ENCODE results near the gene ABTB2.
"Not testable (repeated sequence)": the region's sequence is repeated elsewhere in the genome, so short reads cannot be mapped to it uniquely, and the experiment has no call there.

Gene ABTB2

DNA sequence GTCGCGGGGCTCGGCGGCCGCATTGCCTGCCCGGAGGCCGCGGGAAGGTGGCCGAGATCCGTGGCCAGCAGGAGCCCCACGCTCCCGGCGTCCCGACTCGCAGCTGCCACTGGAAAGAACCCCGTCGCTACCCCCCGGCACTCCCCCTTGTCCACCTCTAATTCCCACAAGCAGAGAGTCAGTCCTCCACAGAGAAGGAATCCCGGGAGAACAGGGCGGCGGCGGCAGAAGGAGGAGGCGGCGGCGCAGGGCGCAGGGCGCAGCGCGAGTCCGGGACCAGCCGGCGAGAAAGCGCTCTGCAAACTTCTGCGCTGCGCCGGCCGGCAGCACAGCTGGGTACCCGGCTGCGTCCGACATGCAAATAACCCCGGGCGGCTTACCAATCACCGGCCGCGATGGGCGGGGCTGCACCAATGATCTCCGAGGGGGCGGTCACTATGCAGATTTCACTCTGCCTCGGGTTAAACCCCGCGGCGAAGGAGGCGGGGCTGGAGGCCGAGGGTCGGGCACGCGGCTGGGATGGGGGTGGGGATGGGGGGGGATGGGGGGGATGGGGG lies at the start of gene ABTB2:
Gene ABTB2 (minus strand): TSS at position 310 of the 557 bp plus-strand sequence.
- in situ Hi-C loops (cut with MboI; ENCODE audit: low pct_unique_long_range_greater_than_20kb, low sequenced_read_pairs): loop anchor here (25.0 kb wide), 1 partner anchor 195 kb away; no protein-coding TSS in a partner anchor
- DNase-seq: peak; percentile 97

DNA sequence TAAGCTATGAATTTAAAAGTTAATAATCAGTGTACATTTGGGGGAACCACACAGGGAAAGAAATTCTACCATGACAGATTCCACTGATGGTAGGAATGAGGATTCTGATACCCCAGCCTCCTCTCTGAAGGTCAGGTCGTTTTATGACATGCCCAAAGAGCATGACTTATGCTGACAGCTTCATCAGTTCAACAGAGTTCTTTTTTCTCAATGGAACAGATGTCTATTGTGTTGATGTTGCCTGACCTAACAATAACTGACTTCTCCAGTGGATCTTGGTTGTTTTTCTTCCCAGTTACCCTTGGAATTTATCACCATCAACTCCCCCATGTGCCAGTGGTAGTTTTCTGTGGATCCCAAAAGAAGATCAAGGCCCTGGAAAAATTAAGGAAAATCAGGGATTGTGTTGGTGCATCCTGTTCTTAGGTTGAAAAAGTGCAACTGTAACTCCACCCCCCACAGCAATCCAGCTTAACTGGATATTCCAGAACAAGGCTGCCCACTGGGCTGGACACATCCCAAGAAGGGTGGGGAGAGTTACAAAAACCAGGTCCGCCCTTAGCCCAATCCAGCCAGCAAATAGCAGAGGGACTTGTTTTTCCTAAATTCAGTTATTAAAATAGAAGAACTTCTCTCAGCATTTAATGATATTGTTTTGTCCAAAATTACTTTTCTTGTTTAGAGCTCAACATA lies 49.5 kb upstream of the ABTB2 start:
- in situ Hi-C loops (cut with MboI; ENCODE audit: low pct_unique_long_range_greater_than_20kb, low sequenced_read_pairs): no loop called here
- no peak for DNase-seq

DNA sequence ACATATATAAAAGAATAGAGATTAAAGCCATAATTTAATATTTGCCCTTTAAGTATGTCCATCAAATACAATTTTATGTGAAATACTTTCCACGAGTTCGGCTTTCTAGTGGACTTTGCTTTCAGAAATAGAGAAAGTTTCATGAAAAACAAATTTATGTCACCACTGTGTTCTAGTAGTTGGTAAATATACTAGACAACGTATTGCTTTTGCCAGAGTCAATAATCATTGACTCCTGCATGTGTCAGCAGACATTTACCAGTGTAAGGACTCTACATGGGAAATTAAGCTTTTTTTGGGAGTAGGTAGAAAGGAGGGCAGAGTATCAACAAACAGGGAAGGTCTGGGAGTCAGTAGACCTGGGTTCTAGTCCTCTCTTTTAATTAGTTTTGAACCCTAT lies 48.6 kb upstream of the ABTB2 start:
- in situ Hi-C loops (cut with MboI; ENCODE audit: low pct_unique_long_range_greater_than_20kb, low sequenced_read_pairs): no loop called here

DNA sequence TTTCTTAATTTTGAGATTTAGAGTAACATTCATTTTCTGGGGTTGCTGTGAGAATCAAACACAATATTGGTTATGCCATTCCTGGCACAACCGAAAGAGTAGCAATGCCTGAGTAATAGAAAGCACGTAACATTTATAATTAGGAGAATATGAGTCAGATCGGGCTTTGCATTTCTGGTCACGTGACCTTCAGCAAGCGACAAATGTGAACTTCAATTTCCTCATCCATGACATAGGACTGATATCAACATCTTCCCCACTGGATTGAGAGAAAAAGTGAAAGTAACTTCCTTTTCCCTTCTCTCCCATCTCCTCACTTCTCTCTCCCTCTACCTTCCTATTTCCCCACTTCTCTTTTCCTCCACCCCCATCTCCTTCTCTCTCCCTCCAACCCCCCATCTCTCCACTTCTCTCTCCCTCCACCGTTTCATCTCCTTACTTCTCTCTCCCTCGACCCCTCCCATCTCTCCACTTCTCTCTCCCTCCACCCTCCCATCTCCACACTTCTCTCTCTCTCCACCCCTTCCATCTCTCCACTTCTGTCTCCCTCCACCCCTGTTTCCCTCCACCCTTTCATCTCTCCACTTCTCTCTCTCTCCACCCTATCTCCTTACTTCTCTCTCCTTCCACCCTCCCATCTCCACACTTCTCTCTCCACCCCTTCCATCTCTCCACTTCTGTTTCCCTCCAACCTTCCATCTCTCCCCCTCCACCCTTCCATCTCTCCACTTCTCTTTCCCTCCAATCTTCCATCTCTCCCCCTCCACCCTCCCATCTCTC lies 47.5 kb upstream of the ABTB2 start:
- no peak for DNase-seq
- in situ Hi-C loops (cut with MboI; ENCODE audit: low pct_unique_long_range_greater_than_20kb, low sequenced_read_pairs): no loop called here

More for the DNA sequence above, 48.6 kb upstream of the ABTB2 start:
- no peak for DNase-seq

DNA sequence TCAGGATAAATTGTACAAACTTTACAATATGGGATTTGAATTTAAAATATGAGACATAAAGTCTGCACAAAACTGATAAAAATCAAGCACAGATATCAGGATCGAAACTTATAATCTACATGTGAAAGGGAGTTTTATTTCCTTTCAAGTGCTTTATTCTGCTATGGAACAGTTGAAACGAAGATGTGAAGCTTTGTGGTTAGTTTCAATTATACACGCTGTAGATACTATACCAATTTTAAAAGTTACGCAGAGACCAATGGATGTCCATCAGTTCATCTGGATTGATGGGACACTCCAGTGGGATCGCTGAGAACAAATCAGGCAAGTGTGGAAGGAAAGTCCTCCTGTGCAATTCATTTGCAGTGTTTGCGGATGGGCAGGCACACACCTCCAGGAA lies 46.5 kb upstream of the ABTB2 start:
- no peak for DNase-seq
- in situ Hi-C loops (cut with MboI; ENCODE audit: low pct_unique_long_range_greater_than_20kb, low sequenced_read_pairs): no loop called here

DNA sequence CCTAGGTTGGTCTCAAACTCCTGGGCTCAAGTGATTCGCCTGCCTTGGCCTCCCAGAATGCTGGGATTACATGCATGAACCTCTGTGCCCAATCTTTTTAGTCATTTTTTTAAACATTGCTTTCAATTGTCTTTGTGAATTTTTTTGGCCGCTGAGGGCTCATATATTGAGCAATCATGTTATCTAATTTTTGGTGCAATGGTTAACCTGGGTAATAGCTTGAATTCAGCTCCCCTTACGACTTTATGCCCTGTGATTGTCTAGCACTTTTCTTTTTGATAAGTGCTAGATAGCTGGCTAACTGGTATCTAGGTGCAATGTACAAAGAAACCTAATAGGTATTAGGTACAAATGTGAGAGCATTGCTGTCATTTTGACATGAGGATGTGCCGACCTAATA lies 45.6 kb upstream of the ABTB2 start:
- DNase-seq: no peak
- in situ Hi-C loops (cut with MboI; ENCODE audit: low pct_unique_long_range_greater_than_20kb, low sequenced_read_pairs): no loop called here

DNA sequence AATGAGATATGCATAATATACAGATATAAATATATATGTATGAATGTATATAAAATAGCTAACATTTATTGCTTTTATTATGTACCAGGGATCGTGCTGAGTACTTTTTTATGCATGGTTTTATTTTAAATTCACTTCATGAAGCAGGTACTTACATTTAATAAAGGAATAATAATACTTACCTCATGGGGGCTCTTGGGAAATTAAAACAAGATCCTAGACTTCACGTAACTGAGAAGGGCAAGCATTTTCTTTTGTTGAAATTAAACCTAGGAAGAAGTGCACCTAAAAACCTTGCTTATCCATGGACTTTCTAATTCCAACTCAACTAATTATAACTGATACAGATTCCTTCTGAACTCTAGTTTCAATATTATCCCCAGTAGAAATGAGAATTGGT lies 40.0 kb upstream of the ABTB2 start:
- in situ Hi-C loops (cut with MboI; ENCODE audit: low pct_unique_long_range_greater_than_20kb, low sequenced_read_pairs): no loop called here
- DNase-seq: no peak

DNA sequence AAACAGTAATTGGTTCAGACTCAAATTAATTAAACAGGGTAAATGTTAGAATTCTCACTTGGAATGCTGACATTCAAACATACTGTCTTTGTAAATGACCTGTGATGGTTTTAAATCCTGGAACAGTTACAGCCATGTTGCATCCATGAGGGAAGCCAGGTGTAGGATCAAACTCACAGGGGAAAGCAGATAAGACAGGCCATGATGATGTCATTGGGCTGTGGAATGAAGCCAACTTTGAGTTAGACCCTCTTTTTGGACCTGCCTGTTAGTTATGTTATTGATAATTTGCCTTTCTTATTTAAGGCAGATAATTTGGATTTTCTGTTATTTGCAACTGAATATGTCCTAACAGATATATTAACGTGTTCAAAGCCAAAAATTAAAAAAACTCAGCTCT lies 39.3 kb upstream of the ABTB2 start:
- in situ Hi-C loops (cut with MboI; ENCODE audit: low pct_unique_long_range_greater_than_20kb, low sequenced_read_pairs): no loop called here
- DNase-seq: no peak

DNA sequence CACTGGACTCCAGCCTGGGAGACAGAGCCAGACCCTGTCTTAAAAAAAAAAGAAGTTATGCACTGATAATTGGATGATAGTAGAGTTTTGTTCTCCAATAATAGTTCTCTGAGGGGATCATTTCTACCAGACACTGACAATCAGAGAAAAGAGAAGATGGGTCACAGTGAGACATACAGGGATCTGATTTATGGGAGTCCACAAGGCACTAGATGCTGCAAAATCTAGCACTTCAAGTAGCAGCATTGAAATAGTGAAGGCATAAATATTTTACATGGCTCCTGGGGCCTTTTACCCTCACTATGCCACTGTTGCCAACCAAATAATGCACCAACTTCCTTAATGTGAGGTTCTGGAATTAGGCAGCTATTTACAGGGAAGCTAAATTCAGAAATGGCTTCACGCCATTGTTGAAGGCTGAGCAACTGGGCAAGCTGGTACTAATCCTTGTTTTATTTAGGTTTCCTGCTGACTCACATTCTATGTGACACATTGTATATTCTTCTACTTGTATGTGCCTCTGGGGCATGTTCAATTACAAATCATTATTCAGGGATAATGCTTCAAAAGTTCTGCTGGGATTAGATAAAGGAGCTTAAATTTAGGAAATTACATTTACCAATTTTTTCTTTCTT lies 38.2 kb upstream of the ABTB2 start:
- in situ Hi-C loops (cut with MboI; ENCODE audit: low pct_unique_long_range_greater_than_20kb, low sequenced_read_pairs): no loop called here

DNA sequence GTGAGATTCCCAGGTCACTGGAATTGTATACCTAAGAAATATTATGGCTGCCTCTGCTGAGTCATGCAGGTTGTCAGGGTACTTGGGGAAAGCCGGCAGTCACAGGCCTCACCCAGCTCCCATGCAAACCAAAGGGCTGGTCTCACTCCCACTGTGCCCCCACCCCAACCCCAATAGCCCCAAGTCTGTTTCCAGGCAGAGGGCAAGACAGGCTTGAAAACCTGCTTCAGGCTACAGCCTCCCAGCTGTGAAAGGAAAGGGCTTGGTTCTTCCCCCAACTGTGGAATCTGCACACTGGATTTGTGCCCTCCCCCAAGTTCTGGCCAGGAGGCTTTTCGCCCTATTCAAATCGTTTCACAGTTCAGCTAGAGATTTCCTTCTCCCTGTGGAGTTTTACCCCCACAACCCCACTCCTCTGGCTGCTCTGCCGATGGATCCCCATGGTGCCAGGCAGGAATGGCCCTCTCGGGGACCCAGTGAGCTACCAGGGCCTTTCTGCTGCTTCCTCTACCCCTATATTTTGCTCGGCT lies 37.0 kb upstream of the ABTB2 start:
- in situ Hi-C loops (cut with MboI; ENCODE audit: low pct_unique_long_range_greater_than_20kb, low sequenced_read_pairs): no loop called here
- no peak for DNase-seq

More for the DNA sequence above, 38.2 kb upstream of the ABTB2 start:
- DNase-seq: no peak

DNA sequence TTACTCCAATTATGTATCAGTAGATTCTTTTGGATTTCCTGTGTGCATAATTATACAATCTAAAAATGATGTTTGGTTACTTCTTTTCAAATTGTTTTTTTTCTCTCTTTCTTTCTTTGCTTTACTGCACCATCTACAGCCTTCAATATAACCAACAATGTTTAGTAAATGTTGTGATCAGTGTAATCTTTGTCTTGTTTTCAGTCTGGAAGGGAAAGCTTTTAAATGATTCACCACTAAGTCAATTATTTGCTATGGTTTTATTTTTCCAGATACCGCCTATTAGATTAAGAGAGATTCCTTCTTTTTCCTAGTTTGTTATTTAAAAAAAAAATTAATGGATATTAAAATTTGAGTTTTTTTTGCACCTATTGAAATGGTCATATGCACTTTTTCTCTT lies 29.8 kb upstream of the ABTB2 start:
- in situ Hi-C loops (cut with MboI; ENCODE audit: low pct_unique_long_range_greater_than_20kb, low sequenced_read_pairs): no loop called here
- no peak for DNase-seq

DNA sequence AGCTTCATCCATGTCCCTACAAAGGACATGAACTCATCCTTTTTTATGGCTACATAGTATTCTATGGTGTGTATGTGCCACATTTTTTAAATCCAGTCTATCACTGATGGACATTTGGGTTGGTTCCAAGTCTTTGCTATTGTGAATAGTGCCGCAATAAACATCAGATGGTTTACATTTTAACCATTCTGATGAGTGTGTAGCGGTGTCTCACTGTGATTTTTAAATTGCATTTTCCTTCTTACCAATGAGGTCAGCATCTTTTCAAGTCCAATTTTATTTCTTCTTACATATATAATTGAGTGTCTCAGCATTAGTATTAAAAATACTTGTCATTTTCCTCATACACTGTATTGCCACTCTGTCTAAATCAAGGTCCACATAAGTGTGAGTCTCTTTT lies 28.5 kb upstream of the ABTB2 start:
- in situ Hi-C loops (cut with MboI; ENCODE audit: low pct_unique_long_range_greater_than_20kb, low sequenced_read_pairs): not testable (repeated sequence)

DNA sequence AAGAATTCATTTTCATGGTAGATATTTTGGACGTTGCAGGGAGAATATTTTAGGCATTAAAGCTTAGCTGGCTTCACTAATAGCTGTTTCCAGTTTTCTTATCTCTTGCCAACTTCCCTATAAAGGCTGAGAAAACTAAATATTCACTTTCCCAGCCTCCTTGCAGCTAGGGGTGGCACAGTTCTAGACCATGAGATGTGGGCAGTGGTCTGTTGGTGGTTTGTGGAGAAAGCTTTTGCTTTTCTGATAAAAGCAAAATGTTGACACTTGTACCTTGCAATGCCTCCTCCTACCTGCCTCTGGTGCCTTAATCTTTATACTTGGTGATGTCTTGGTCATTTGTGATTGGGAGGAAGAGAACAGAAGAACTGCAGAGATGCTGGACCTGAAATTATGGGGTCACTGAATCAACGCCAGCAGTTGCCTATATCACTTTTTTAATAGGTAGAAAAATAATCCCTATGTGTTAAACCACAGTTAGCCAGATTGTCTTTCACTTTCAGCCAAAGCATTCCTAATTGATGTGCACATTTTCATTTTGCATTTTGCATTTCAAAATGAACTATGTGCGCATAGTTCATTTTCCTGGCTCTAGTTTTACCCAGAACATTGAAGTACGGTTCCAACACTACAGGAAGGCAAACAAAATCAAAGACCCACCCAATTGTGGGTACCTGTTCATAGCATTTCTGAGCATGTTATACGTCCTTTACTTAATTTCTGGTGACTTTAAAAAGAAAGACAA lies 24.9 kb upstream of the ABTB2 start:
- in situ Hi-C loops (cut with MboI; ENCODE audit: low pct_unique_long_range_greater_than_20kb, low sequenced_read_pairs): no loop called here
- DNase-seq: peak; percentile 25

More for the DNA sequence above, 28.5 kb upstream of the ABTB2 start:
- DNase-seq: not testable (repeated sequence)

DNA sequence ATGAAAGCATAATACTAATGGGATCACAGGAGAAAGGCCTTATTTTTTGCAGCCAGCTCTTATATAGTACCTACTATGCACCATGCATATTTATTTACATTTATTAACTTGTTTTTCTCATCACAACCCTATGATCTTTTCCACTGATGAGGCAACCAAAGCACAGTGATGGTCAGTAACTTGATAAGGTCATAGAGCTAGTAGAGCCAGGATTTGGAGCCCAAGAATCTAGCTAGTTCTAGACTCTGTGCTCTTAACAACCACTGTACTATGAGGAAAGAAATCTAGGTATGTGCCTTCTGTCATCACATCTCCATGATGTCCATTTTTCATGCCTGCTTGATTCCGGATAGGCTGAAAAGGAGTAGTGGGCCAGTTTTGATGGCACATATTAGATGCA lies 24.0 kb upstream of the ABTB2 start:
- DNase-seq: no peak
- in situ Hi-C loops (cut with MboI; ENCODE audit: low pct_unique_long_range_greater_than_20kb, low sequenced_read_pairs): no loop called here

DNA sequence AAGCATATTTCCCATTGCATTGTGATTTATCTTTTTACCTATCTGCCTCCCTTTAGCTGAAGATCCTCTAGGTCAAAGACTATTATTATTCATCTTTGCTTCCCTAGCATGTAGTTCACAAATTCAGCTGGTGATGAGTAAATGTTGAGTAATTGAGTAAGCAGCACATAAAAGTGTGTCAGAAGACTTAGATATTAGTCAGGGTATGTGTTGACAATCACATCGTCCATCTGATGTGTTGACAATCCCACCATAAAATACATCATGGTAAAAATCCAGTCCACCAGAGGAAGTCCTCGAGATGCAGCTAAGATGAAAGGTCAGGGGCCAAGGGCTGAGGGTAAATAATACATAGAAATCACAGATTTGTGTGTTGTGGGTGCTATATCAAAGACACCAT lies 22.9 kb upstream of the ABTB2 start:
- no peak for DNase-seq
- in situ Hi-C loops (cut with MboI; ENCODE audit: low pct_unique_long_range_greater_than_20kb, low sequenced_read_pairs): no loop called here

DNA sequence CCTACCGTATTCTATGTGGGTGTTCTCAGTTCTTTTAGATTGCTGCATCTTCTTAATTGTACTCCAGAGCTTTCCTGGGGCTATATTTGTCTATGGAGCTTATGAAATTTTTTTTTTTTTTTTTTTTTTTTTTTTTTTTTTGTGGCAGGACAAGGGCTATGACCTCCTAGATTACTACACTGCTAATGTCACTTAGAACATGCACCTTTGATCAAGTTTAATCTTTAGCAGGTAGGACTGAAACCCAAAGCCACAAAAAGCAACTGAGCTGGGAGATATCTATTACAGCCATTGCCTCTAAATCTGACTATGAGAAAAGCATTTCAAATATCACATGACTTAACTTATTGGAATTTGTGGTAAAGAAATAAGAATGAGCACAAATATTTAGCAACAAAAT lies 21.7 kb upstream of the ABTB2 start:
- DNase-seq: no peak
- in situ Hi-C loops (cut with MboI; ENCODE audit: low pct_unique_long_range_greater_than_20kb, low sequenced_read_pairs): no loop called here

DNA sequence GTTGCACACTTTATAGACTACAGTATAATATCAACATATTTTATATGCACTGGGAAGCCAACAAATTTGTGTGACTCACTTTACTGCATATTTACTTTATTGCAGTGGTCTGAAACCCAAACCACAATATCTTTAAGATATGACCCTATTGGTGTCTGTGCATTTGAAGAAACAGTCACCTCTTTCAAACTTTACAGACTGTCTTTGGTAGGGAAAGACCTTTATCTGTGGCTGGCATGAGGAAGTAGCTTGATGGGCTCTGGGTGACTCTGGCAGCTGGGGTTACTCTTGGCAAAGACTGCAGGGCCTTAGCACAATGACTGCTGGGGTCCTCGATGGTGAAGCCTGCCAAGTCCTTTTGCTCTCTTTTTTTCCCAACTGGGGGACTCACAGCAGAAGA lies 21.3 kb upstream of the ABTB2 start:
- in situ Hi-C loops (cut with MboI; ENCODE audit: low pct_unique_long_range_greater_than_20kb, low sequenced_read_pairs): no loop called here
- peak; percentile 80 for DNase-seq

DNA sequence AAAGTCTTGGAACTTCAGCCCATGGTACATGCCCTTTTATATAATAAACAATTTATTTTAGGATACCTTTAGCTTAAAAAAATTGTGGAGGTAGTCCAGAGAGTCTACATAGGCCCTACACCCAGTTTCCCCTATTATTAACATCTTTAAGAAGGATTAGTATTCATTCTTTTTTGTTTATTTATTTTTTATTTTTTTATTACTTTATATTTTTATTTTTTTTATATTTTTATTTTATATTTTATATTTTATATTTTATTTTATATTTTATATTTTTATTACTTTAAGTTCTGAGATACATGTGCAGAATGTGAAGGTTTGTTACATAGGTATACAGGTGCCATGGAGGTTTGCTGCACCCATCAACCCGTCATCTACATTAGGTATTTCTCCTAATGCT lies 15.9 kb upstream of the ABTB2 start:
- DNase-seq: no peak
- in situ Hi-C loops (cut with MboI; ENCODE audit: low pct_unique_long_range_greater_than_20kb, low sequenced_read_pairs): loop anchor here (25.0 kb wide), 1 partner anchor 211 kb away; no protein-coding TSS in a partner anchor

DNA sequence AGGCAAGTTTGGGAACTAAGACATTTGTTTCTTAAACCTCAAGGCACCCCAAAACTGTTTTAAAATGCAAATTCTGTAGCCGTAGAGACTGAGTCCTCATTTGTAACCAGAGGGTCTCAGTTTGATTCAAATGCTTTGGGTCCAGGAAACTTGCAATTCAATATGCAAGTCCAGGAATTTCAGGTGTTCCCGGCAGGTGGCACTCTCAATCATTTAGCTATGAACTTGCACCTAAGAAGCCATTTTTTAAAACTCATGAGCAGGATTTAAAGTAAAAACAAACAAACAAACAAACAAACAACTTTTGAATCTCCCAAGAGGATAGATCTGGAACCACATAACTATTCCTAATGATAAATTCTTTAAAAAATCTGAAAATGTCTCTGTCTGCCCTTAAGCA lies 8.7 kb upstream of the ABTB2 start:
- in situ Hi-C loops (cut with MboI; ENCODE audit: low pct_unique_long_range_greater_than_20kb, low sequenced_read_pairs): loop anchor here (25.0 kb wide), 1 partner anchor 204 kb away; no protein-coding TSS in a partner anchor
- peak; percentile 39 for DNase-seq
